WTC11 (cell line): ENCODE results near the gene IRF7. TPM values are rescaled to one million over a fixed set of nuclear protein-coding genes. Genes with fewer than 3 reads are reported as not detected.

Experiments
- ATF2 ChIP-seq: sonication (generic); formaldehyde crosslinking; IDR thresholded peaks from 2 replicates; pipeline ENCODE4 v1.8.1; 2022; ENCODE audit warnings: low read depth, missing genetic modification reagents, borderline replicate concordance
- ATF3 ChIP-seq: sonication (generic); formaldehyde crosslinking; conservative IDR thresholded peaks from 2 replicates; pipeline ENCODE4 v1.8.1; 2022; ENCODE audit warnings: mild to moderate bottlenecking, missing genetic modification reagents
- CBFB ChIP-seq: sonication (generic); formaldehyde crosslinking; IDR thresholded peaks from 2 replicates; pipeline ENCODE4 v1.8.1; 2022; ENCODE audit warnings: mild to moderate bottlenecking, low read depth, missing genetic modification reagents
- CREB1 ChIP-seq: sonication (generic); formaldehyde crosslinking; IDR thresholded peaks from 2 replicates; pipeline ENCODE4 v1.8.0; 2023; ENCODE audit warnings: mild to moderate bottlenecking, missing genetic modification reagents
- E2F1 ChIP-seq: sonication (generic); formaldehyde crosslinking; IDR thresholded peaks from 2 replicates; pipeline ENCODE4 v1.8.0; 2022; ENCODE audit warnings: mild to moderate bottlenecking, missing genetic modification reagents
- E2F4 ChIP-seq: sonication (generic); formaldehyde crosslinking; IDR thresholded peaks from 2 replicates; pipeline ENCODE4 v1.8.1; 2022; ENCODE audit warnings: low read depth, mild to moderate bottlenecking, moderate library complexity, missing genetic modification reagents, borderline replicate concordance
- E2F5 ChIP-seq: sonication (generic); formaldehyde crosslinking; IDR thresholded peaks from 2 replicates; pipeline ENCODE4 v1.8.1; 2022; ENCODE audit warnings: mild to moderate bottlenecking, moderate library complexity, missing genetic modification reagents
- ELF4 ChIP-seq: sonication (generic); formaldehyde crosslinking; IDR thresholded peaks from 2 replicates; pipeline ENCODE4 v1.8.1; 2022; ENCODE audit warnings: low read depth, mild to moderate bottlenecking, moderate library complexity, missing genetic modification reagents
- ERG ChIP-seq: fragments of 250-450 bp; sonication (Bioruptor Pico); IDR thresholded peaks from 2 replicates; pipeline ENCODE4 v1.8.0; 2021; ENCODE audit warnings: mild to moderate bottlenecking
- FOXJ3 ChIP-seq: sonication (generic); formaldehyde crosslinking; IDR thresholded peaks from 2 replicates; pipeline ENCODE4 v1.9.0; 2021; ENCODE audit warnings: missing genetic modification reagents, mild to moderate bottlenecking, borderline replicate concordance
- FOXP1 ChIP-seq: sonication (generic); formaldehyde crosslinking; IDR thresholded peaks from 2 replicates; pipeline ENCODE4 v1.8.0; 2022; ENCODE audit warnings: missing genetic modification reagents, mild to moderate bottlenecking, moderate library complexity, borderline replicate concordance
- KAT7 ChIP-seq: sonication (generic); formaldehyde crosslinking; IDR thresholded peaks from 2 replicates; pipeline ENCODE4 v1.8.1; 2023; ENCODE audit warnings: missing genetic modification reagents, mild to moderate bottlenecking, borderline replicate concordance
- MAX ChIP-seq: sonication (generic); formaldehyde crosslinking; IDR thresholded peaks from 2 replicates; pipeline ENCODE4 v1.8.0; 2022; ENCODE audit warnings: mild to moderate bottlenecking, missing genetic modification reagents
- NR1H2 ChIP-seq: sonication (generic); formaldehyde crosslinking; IDR thresholded peaks from 2 replicates; pipeline ENCODE4 v1.9.0; 2021; ENCODE audit warnings: mild to moderate bottlenecking, moderate library complexity, missing genetic modification reagents
- OVOL2 ChIP-seq: fragments of 250-450 bp; sonication (Bioruptor Pico); IDR thresholded peaks from 2 replicates; pipeline ENCODE4 v1.9.0; 2021; ENCODE audit warnings: mild to moderate bottlenecking, borderline replicate concordance
- TEAD1 ChIP-seq: sonication (generic); formaldehyde crosslinking; IDR thresholded peaks from 2 replicates; pipeline ENCODE4 v1.8.0; 2022; ENCODE audit warnings: mild to moderate bottlenecking, missing genetic modification reagents
- TEAD4 ChIP-seq: sonication (generic); formaldehyde crosslinking; IDR thresholded peaks from 2 replicates; pipeline ENCODE4 v1.8.0; 2022; ENCODE audit warnings: mild to moderate bottlenecking, missing genetic modification reagents
- ZNF219 ChIP-seq: sonication (generic); formaldehyde crosslinking; IDR thresholded peaks from 2 replicates; pipeline ENCODE4 v1.8.0; 2023; ENCODE audit warnings: missing genetic modification reagents, mild to moderate bottlenecking, borderline replicate concordance
- ZNF263 ChIP-seq: sonication (generic); formaldehyde crosslinking; IDR thresholded peaks from 2 replicates; pipeline ENCODE4 v1.8.1; 2022; ENCODE audit warnings: low read depth, mild to moderate bottlenecking, moderate library complexity, missing genetic modification reagents
- ZNF281 ChIP-seq: sonication (generic); formaldehyde crosslinking; IDR thresholded peaks from 2 replicates; pipeline ENCODE4 v1.8.0; 2023; ENCODE audit warnings: mild to moderate bottlenecking, missing genetic modification reagents
- total RNA-seq: library from RNA; stranded (reverse); gene quantifications from 3 replicates; pipeline ENCODE4 v1.2.3, GENCODE V29; 2021

IRF7 gene
- total RNA-seq, 1 experiment from 2014 or later: 11.1 TPM

GRCh38 chr11:575996-576768 is 39.6 kb downstream of the IRF7 start, which contains the start of gene PHRF1 (continued):
- TF ChIP-seq ERG: no peak
- TF ChIP-seq KAT7 (CRISPR knock-in tag): no peak; the same call in 1 of the 2 replicates
- no peak for TF ChIP-seq TEAD1
- TF ChIP-seq FOXJ3 (CRISPR knock-in tag): no peak
- peak; percentile 55; the same call in 1 of the 2 replicates for TF ChIP-seq E2F5 (CRISPR knock-in tag)
- no peak for TF ChIP-seq ATF2
- TF ChIP-seq NR1H2: no peak
- no peak for TF ChIP-seq OVOL2 (CRISPR knock-in tag)
- TF ChIP-seq ZNF219 (CRISPR knock-in tag): no peak
- TF ChIP-seq TEAD4 (CRISPR knock-in tag): no peak
- peak; percentile 60; the same call in 1 of the 2 replicates for TF ChIP-seq E2F4 (CRISPR knock-in tag)
- no peak for TF ChIP-seq CBFB (CRISPR knock-in tag)
- TF ChIP-seq ELF4 (CRISPR knock-in tag): no peak
- TF ChIP-seq ATF3 (CRISPR knock-in tag): no peak
- TF ChIP-seq ZNF281 (CRISPR knock-in tag): no peak
- no peak for TF ChIP-seq CREB1 (CRISPR knock-in tag)
- no peak for TF ChIP-seq ZNF263
- 0 out of 2 replicates have a peak, but pooled peaks have one; percentile 6 for TF ChIP-seq MAX (CRISPR knock-in tag)
- TF ChIP-seq E2F1: no peak
- 0 out of 2 replicates have a peak, but pooled peaks have one; percentile 19 for TF ChIP-seq FOXP1 (CRISPR knock-in tag)
